ENCODE results near the gene STUM. TPM values are rescaled to one million over a fixed set of nuclear protein-coding genes. Genes with fewer than 3 reads are reported as not detected.

The STUM gene
- total RNA-seq, 1 experiment from 2014 or later, result 0.14 TPM

DNA sequence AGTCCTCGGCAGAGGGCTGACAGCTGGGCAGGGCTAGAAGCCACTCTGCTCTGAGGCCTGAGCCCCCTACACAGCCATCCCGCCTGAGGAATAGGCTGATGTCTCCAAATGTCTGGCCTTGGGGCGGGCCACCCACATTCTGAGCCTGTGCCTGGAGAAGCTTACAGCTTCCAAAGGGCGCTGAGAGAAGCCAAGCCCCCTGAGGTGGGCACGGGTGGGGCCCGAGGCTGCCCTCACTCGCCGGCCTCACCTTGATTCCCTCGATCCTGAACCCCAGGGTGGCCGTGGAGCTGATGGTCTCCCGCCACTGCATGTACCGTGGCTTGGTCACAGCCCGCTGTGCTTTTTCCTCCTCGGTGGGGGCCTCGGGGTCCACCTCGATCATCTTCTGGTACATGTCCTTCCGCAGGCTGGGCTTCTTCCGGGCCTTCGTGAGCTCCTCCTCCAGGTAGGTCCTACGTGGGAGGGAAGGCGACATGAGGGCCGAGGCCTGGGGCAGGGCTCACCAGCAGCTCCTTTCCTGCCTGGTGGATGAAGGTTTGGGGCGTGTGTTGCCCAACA is 93.2 kb downstream of the STUM start:
- H3K4me3 ChIP-seq (ENCODE audit: insufficient read depth, low read depth, low read length), result no peak overlapping the region
- no peaks in the 10 kb centered on the region for H3K36me3 ChIP-seq (replicated peaks; ENCODE audit: control insufficient read depth, insufficient read depth, low read length)
- H3K27me3 ChIP-seq (ENCODE audit: control insufficient read depth, insufficient read depth, low read length), result no peaks in the 10 kb centered on the region
- no peak for DNase-seq

DNA sequence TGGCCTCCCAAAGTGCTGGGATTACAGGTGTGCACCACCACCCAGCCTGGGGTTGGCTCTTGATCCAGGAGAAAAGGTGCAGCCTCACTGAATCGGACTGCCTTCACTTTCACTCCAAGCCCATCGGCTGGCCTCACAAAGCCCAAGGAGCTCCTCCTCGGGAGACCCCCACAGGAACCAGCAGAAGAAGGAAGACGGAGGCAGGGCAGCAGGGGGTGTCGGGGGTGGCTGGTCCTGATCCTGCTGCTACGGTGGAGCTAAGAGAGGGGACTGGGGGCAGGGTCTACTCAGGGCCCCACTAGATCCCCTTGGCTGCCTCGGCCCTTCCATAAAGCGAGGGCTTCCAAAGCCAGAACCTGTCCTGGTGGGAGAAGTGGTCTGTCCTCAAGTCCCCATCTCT is 93.9 kb downstream of the STUM start:
- Histone ChIP-seq H3K36me3 (replicated peaks; ENCODE audit: control insufficient read depth, insufficient read depth, low read length) (no peaks in the 10 kb centered on the region), H3K27me3 (ENCODE audit: control insufficient read depth, insufficient read depth, low read length) (no peaks in the 10 kb centered on the region), H3K4me3 (ENCODE audit: insufficient read depth, low read depth, low read length) (no peak overlapping the region)
- no peak for DNase-seq

DNA sequence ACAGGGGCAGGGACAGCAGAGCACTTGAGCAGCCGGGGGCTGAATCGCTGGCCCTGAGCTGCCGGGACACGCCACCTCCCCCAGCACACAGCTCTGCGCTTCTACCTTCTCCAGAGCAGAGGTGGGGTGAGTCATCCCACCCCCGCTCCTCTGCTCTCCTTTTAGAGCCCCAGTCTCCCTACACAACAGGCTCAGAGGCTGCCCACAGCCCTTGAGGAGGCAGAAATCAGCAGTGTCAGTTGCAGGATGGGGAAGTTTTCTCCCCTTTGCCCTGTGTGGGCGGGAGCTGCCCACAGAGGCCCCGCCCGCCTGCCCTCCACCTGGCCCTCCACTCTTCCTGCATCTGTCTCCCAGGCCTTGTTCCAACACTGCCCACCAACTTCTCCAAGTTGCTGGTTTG is 94.6 kb downstream of the STUM start:
- peak; percentile 78 for DNase-seq
- H3K4me3 ChIP-seq (ENCODE audit: insufficient read depth, low read depth, low read length), result no peak overlapping the region
- no peaks in the 10 kb centered on the region for H3K36me3 ChIP-seq (replicated peaks; ENCODE audit: control insufficient read depth, insufficient read depth, low read length)
- H3K27me3 ChIP-seq (ENCODE audit: control insufficient read depth, insufficient read depth, low read length), result no peaks in the 10 kb centered on the region

DNA sequence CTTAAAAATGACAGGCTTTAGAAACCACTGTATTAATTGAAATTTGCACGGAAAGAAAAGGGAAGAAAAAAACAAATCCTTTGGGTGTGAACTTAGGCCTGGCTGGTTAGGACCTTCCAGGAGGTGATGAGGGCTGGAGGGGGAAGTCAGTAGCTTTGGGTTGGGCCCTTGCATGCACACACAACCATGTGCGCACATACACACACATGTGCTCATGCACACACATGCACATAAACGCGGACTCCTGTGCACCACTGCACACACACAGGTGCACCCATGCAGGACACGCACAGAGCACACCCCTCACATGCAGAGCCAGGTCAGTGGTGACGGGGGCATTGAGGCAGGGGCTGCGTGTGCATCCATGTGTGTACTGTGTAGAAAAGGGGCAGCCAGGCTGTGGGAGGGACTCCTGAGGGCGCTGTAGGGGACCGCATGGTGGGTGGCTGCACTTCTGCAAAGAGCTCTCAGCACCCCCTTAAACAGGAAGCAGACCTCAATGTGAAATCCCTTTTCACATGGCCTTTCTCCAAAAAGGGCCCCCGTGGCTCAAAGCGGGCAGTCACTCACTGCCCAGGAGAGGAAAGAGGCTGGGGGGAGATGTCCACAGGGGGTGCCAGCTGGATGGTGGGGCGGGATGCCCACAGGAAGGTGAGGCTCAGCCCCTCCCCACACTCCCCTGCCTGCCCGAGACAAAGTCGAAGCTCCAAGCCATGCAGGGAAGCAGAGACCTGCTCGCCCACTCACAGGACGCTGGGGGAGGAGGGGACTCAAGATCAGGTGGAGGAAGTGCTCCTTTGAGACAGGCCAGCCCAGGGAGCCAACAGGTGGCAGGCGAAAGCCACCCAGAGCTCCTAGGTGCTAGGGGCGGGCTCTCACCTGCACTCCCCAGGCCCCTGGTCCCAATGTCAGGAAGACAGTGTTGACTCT is 95.3 kb downstream of the STUM start:
- no peaks in the 10 kb centered on the region for H3K36me3 ChIP-seq (replicated peaks; ENCODE audit: control insufficient read depth, insufficient read depth, low read length)
- no peaks in the 10 kb centered on the region for H3K27me3 ChIP-seq (ENCODE audit: control insufficient read depth, insufficient read depth, low read length)
- H3K4me3 ChIP-seq (ENCODE audit: insufficient read depth, low read depth, low read length), result no peak overlapping the region
- DNase-seq, result no peak

DNA sequence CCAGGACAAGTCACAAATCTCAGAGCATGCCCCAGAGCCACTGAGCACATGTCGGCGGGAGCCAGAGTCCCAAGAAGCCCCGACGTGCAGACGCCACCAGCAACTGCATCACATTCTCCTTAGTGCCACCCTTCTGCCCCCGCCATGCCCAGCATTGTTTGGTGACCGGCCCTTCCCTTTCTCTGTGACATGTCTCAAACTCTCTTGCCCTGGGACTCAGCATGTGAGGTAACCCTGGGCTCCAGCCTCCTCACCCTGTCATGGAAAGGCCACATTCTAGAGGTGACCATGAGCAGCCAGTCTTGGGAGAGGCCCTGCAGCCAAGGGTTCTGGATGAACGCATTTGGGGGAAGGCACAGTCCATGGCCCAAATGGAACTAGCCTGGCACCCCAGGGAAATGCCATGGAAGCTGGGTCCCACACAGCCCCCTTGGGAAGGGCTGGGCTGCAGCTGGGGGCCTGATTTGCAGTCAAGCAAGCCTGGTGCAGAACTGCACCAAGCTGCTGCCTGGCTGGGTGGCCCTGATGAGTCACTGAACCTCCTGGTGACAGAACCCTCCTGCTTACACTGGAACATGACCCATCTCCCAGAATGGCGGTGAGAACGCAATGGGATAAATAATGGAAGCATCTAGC is 96.1 kb downstream of the STUM start:
- no peak for DNase-seq
- H3K4me3 ChIP-seq (ENCODE audit: insufficient read depth, low read depth, low read length), result no peak overlapping the region

DNA sequence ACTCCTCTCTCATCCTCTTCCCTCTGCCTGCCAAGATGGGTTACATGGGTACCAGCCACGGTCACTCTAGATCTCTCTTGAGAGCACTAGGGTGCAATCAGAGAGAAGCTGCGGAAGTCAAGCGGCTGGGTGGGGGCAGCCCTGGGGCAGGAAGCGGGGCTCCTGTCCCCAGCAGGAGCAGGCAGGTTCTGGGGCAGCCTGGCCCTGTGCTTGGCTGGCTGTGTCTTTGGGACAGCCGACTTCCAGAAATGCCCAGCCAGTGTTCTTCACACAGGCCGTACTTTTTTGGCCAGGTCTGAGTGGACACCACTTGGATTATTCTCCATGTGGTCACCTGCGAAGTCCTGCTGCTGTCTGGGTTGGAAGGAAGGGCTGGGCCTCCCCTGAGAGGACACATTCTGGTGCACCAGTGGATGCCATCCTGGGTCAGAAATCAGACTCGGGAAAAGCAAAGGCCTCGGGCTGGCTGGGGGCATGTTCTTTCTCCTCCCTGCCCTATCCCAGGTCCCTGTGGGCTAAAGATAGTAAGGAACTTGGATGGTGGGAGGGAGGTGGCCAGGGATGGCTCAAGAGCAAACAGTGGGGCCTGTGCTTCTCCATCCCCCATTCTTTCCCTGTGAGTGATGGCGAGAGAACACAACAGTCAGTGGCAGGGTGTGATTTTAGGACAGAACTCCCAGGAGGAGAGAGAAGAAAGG is 96.9 kb downstream of the STUM start:
- Histone ChIP-seq H3K4me3 (ENCODE audit: insufficient read depth, low read depth, low read length) (no peak overlapping the region), H3K36me3 (replicated peaks; ENCODE audit: control insufficient read depth, insufficient read depth, low read length) (no peaks in the 10 kb centered on the region), H3K27me3 (ENCODE audit: control insufficient read depth, insufficient read depth, low read length) (no peaks in the 10 kb centered on the region)
- no peak for DNase-seq

More for the DNA sequence above, 96.1 kb downstream of the STUM start:
- H3K27me3 ChIP-seq (ENCODE audit: control insufficient read depth, insufficient read depth, low read length), result no peaks in the 10 kb centered on the region
- no peaks in the 10 kb centered on the region for H3K36me3 ChIP-seq (replicated peaks; ENCODE audit: control insufficient read depth, insufficient read depth, low read length)

DNA sequence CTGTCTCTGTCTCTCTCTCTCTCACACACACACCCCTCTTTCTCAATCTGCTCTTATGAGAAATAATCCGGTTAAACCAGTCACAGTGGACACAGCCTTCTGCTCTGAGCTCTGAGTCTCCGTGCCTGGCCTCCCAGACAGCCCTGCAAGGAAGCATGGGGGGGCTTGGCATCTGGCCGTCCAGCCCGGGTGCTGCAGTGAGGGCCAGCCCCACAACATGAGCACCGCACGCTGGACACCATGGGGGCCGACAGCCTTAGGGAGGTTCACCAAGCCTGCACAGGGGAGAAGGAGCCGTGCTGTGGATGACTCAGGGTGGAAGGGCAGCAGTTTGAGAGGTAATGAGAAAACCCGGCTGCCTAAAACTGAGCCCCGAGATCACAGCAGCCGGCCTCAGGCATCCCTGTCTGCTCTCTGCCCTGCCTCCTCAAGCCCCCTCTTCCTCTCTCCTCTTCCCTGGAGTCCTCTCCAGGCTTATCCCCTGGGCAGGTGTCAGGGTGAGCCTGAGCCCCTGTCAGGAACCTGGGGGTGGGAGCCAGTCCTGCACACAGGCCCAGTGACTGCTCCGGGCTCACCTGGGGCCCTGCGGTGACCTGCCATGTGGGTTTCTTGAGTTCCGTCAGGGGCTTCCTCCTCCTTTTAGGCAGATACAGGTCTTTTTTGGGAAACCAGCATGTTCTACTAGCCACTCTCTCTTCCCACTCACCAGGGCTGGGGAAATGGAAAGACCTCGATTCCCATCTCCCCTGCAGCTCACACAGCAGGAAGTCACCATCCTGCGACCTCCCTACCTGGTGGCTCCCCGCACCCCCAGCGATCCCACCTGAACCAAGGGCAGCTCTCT is 97.7 kb downstream of the STUM start:
- no peak overlapping the region for H3K4me3 ChIP-seq (ENCODE audit: insufficient read depth, low read depth, low read length)
- no peak for DNase-seq
- H3K27me3 ChIP-seq (ENCODE audit: control insufficient read depth, insufficient read depth, low read length), result no peaks in the 10 kb centered on the region
- H3K36me3 ChIP-seq (replicated peaks; ENCODE audit: control insufficient read depth, insufficient read depth, low read length), result no peaks in the 10 kb centered on the region

GRCh38 chr1:226646870-226647449 is 98.4 kb downstream of the STUM start:
- H3K4me3 ChIP-seq (ENCODE audit: insufficient read depth, low read depth, low read length), result no peak overlapping the region
- H3K27me3 ChIP-seq (ENCODE audit: control insufficient read depth, insufficient read depth, low read length), result no peaks in the 10 kb centered on the region

GRCh38 chr1:226647719-226648118 is 99.2 kb downstream of the STUM start:
- no peaks in the 10 kb centered on the region for H3K36me3 ChIP-seq (replicated peaks; ENCODE audit: control insufficient read depth, insufficient read depth, low read length)
- H3K4me3 ChIP-seq (ENCODE audit: insufficient read depth, low read depth, low read length), result no peak overlapping the region
- H3K27me3 ChIP-seq (ENCODE audit: control insufficient read depth, insufficient read depth, low read length), result no peaks in the 10 kb centered on the region
- no peak for DNase-seq

More at GRCh38 chr1:226646870-226647449, 98.4 kb downstream of the STUM start:
- no peaks in the 10 kb centered on the region for H3K36me3 ChIP-seq (replicated peaks; ENCODE audit: control insufficient read depth, insufficient read depth, low read length)
- no peak for DNase-seq

GRCh38 chr1:226648421-226648820 is 99.9 kb downstream of the STUM start:
- Histone ChIP-seq H3K4me3 (ENCODE audit: insufficient read depth, low read depth, low read length) (no peak overlapping the region), H3K36me3 (replicated peaks; ENCODE audit: control insufficient read depth, insufficient read depth, low read length) (no peaks in the 10 kb centered on the region), H3K27me3 (ENCODE audit: control insufficient read depth, insufficient read depth, low read length) (no peaks in the 10 kb centered on the region)
- DNase-seq, result no peak

GRCh38 chr1:226649244-226649643 is 100.7 kb downstream of the STUM start:
- no peaks in the 10 kb centered on the region for H3K36me3 ChIP-seq (replicated peaks; ENCODE audit: control insufficient read depth, insufficient read depth, low read length)
- no peaks in the 10 kb centered on the region for H3K27me3 ChIP-seq (ENCODE audit: control insufficient read depth, insufficient read depth, low read length)
- DNase-seq, result no peak
- no peak overlapping the region for H3K4me3 ChIP-seq (ENCODE audit: insufficient read depth, low read depth, low read length)

DNA sequence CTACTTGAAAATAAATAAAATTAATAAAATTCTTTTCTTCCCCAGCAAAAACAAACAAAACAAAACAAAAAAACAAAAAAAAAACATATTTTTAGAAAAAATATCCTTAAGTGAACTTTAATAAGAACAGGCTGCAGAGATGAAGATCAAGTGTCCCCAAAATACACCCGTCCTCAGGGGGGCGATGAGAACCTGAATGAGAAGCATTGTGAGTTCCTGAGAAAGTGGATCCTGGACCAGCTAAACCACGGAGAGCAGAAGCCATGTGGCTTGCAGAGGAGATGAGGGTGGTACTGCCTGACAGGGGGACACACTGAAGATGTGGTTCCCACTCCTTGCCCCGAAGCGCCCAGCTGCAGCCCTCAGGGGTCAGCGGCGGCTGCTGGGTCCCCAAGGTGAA is 101.2 kb downstream of the STUM start:
- H3K36me3 ChIP-seq (replicated peaks; ENCODE audit: control insufficient read depth, insufficient read depth, low read length), result no peaks in the 10 kb centered on the region
- no peak overlapping the region for H3K4me3 ChIP-seq (ENCODE audit: insufficient read depth, low read depth, low read length)
- H3K27me3 ChIP-seq (ENCODE audit: control insufficient read depth, insufficient read depth, low read length), result no peaks in the 10 kb centered on the region
- DNase-seq, result peak; percentile 79

DNA sequence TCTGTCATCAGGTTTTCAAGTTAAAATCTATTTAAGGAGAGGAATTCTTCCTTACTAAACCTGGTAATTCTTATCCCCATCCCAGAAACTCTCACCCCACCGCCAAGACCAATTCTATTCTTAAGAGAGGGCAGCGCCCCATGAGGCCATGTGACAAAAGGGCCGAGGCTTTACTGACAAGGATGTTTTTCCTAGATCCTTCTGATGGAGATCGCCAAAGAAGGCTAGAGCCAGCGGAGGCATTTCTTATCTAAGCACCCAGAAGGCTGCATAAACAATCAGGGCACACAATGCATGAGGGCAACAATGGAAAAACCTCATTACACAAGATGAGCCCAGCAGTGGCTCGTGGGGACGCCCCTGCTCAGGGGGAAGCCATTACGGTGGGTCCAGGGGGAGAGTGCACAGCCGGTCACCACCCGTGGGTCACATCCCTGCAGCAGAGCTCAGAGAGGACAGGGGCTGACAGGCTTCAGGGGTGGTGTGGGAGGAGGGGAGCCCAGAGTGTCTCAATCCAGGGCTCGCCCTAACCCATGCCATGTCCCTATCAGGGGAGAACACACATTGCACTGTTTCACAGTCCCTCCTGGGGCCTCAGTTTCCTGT is 101.8 kb downstream of the STUM start:
- DNase-seq, result peak; percentile 75

More for the DNA sequence above, 101.8 kb downstream of the STUM start:
- Histone ChIP-seq H3K36me3 (replicated peaks; ENCODE audit: control insufficient read depth, insufficient read depth, low read length) (no peaks in the 10 kb centered on the region), H3K4me3 (ENCODE audit: insufficient read depth, low read depth, low read length) (no peak overlapping the region), H3K27me3 (ENCODE audit: control insufficient read depth, insufficient read depth, low read length) (no peaks in the 10 kb centered on the region)
